Peyer's patch (tissue), 4 donors: ENCODE results near the gene CDH12. TPM values are rescaled to one million over a fixed set of nuclear protein-coding genes. Genes with fewer than 3 reads are reported as not detected.

Experiments
- DNase-seq, 3 donors: peaks; one replicate each; pipeline ENCODE4 v3.0.0-alpha.2; 2017 to 2019
- H3K27ac ChIP-seq, 4 donors: fragments of 200-600 bp; sonication (generic); one replicate each; pipeline ENCODE4 v1.5.1; 2016 to 2019
- H3K27me3 ChIP-seq, 2 donors: fragments of 200-600 bp; sonication (generic); one replicate each; pipeline ENCODE4 v1.5.1; 2019
- H3K36me3 ChIP-seq, 3 donors: fragments of 200-600 bp; sonication (generic); one replicate each; pipeline ENCODE4 v1.5.1; 2016 to 2019
- H3K4me1 ChIP-seq, 4 donors: fragments of 200-600 bp; sonication (generic); one replicate each; pipeline ENCODE4 v1.5.1; 2016 to 2019
- H3K4me3 ChIP-seq, 4 donors: fragments of 200-600 bp; sonication (generic); 1 replicate in 3 of 4; 2 replicates in 1 of 4; pipeline ENCODE4 v1.5.1; 2016 to 2019; ENCODE audit warnings: mild to moderate bottlenecking in 1 of 4
- H3K9me3 ChIP-seq, 4 donors: fragments of 200-600 bp; sonication (generic); one replicate each; pipeline ENCODE4 v1.5.1; 2016 to 2019; ENCODE audit warnings: mild to moderate bottlenecking in 1 of 4
- CTCF ChIP-seq, 6 experiments: fragments of 450-650 bp in 4 of 6; fragments of 200-600 bp in 2 of 6; sonication (generic) in 1 of 6; IDR thresholded peaks; one replicate each; pipeline ENCODE4 v1.5.1; 2017 to 2019; ENCODE audit warnings: antibody characterized with exemption in 6 of 6, mild to moderate bottlenecking in 3 of 6, moderate library complexity in 1 of 6
- POLR2A ChIP-seq, 2 donors: fragments of 450-650 bp; IDR thresholded peaks; one replicate each; pipeline ENCODE4 v1.5.1; 2017; ENCODE audit warnings: antibody characterized with exemption in 2 of 2, mild to moderate bottlenecking in 2 of 2, moderate library complexity in 2 of 2
- total RNA-seq, 4 donors: library from RNA; depleted of rRNA; stranded (reverse); fragments of >200 nt; gene quantifications; one replicate each; pipeline ENCODE4 v1.1.0, GENCODE V29; 2016

CDH12 gene
- total RNA-seq, 4 donors from 2014 or later = not detected

- Histone ChIP-seq H3K9me3 (peaks cover 0 to 3% (median 0%) of the 10 kb centered on the region in 4 donors), H3K4me1 (no peaks in the 10 kb centered on the region), H3K27ac (no peak overlapping the region), H3K27me3 (no peaks in the 10 kb centered on the region), H3K4me3 (no peak overlapping the region), H3K36me3 (no peaks in the 10 kb centered on the region)
- no peak for TF ChIP-seq CTCF (IDR thresholded peaks at IDR 0.05)
- DNase-seq = no peak
Measured at GRCh38 chr5:22627029-22627428, 226.1 kb downstream of the CDH12 start.

- no peak overlapping the region for H3K4me3 ChIP-seq
- no peaks in the 10 kb centered on the region for H3K36me3 ChIP-seq
- H3K9me3 ChIP-seq = peaks cover 0 to 3% (median 0%) of the 10 kb centered on the region in 4 donors
- no peaks in the 10 kb centered on the region for H3K27me3 ChIP-seq
- no peak for DNase-seq
- H3K4me1 ChIP-seq = no peaks in the 10 kb centered on the region
- H3K27ac ChIP-seq = no peak overlapping the region
- TF ChIP-seq CTCF (IDR thresholded peaks at IDR 0.05) (no peak), POLR2A (IDR thresholded peaks at IDR 0.05) (no peak)
Measured at GRCh38 chr5:22625451-22625850, 227.7 kb downstream of the CDH12 start.

GRCh38 chr5:22621084-22621483 lies 232.1 kb downstream of the CDH12 start:
- Histone ChIP-seq H3K27ac (no peak overlapping the region), H3K9me3 (peaks cover 0 to 3% (median 0%) of the 10 kb centered on the region in 4 donors), H3K27me3 (no peaks in the 10 kb centered on the region), H3K36me3 (no peaks in the 10 kb centered on the region), H3K4me1 (no peaks in the 10 kb centered on the region), H3K4me3 (no peak overlapping the region)
- no peak for DNase-seq
- no peak for TF ChIP-seq CTCF (IDR thresholded peaks at IDR 0.05)
- no peak for TF ChIP-seq POLR2A (IDR thresholded peaks at IDR 0.05)

GRCh38 chr5:22615964-22616363 lies 237.2 kb downstream of the CDH12 start:
- H3K36me3 ChIP-seq = no peaks in the 10 kb centered on the region
- H3K9me3 ChIP-seq = no peaks in the 10 kb centered on the region
- no peaks in the 10 kb centered on the region for H3K27me3 ChIP-seq
- no peaks in the 10 kb centered on the region for H3K4me1 ChIP-seq
- no peak for DNase-seq
- TF ChIP-seq CTCF (IDR thresholded peaks at IDR 0.05) (no peak), POLR2A (IDR thresholded peaks at IDR 0.05) (no peak)
- H3K4me3 ChIP-seq = no peak overlapping the region
- H3K27ac ChIP-seq = no peak overlapping the region

GRCh38 chr5:22614486-22615094 lies 238.6 kb downstream of the CDH12 start:
- no peak overlapping the region for H3K4me3 ChIP-seq
- H3K4me1 ChIP-seq = no peaks in the 10 kb centered on the region
- DNase-seq = no peak
- TF ChIP-seq CTCF (IDR thresholded peaks at IDR 0.05) (no peak), POLR2A (IDR thresholded peaks at IDR 0.05) (no peak)
- H3K9me3 ChIP-seq = no peaks in the 10 kb centered on the region
- H3K27me3 ChIP-seq = no peaks in the 10 kb centered on the region
- no peak overlapping the region for H3K27ac ChIP-seq
- H3K36me3 ChIP-seq = no peaks in the 10 kb centered on the region

- DNase-seq = no peak
- H3K36me3 ChIP-seq = no peaks in the 10 kb centered on the region
- no peaks in the 10 kb centered on the region for H3K9me3 ChIP-seq
- H3K27me3 ChIP-seq = no peaks in the 10 kb centered on the region
- TF ChIP-seq CTCF (IDR thresholded peaks at IDR 0.05) (no peak), POLR2A (IDR thresholded peaks at IDR 0.05) (no peak)
- H3K4me1 ChIP-seq = no peaks in the 10 kb centered on the region
- no peak overlapping the region for H3K4me3 ChIP-seq
- H3K27ac ChIP-seq = no peak overlapping the region
Measured at GRCh38 chr5:22612928-22613327, 240.2 kb downstream of the CDH12 start.
